Smooth muscle cell (in vitro differentiated cells): Measurements from ENCODE around the gene DHX58. TPM values are rescaled to one million over a fixed set of nuclear protein-coding genes. Genes with fewer than 3 reads are reported as not detected.

Source experiments
- DNase-seq: peaks from one replicate; lab custom pipeline; 2025; ENCODE audit not compliant: unreplicated experiment; lab: John Stamatoyannopoulos, UW
- H2AFZ ChIP-seq: fragments of 200-600 bp; sonication (generic); 2 replicates; pipeline ENCODE4 v1.6.0; 2016; ENCODE audit warnings: antibody characterized with exemption, low read depth, mild to moderate bottlenecking
- H3F3A ChIP-seq: fragments of 200-600 bp; sonication (generic); 2 replicates; pipeline ENCODE4 v1.6.0; 2017; ENCODE audit warnings: antibody characterized with exemption, low read depth
- H3K27ac ChIP-seq: fragments of 200-600 bp; sonication (generic); 2 replicates; pipeline ENCODE4 v1.5.1; 2016; ENCODE audit warnings: low read depth, mild to moderate bottlenecking
- H3K27me3 ChIP-seq: fragments of 200-600 bp; sonication (generic); 2 replicates; pipeline ENCODE4 v1.6.1; 2016; ENCODE audit warnings: low read depth, mild to moderate bottlenecking
- H3K36me3 ChIP-seq: fragments of 200-600 bp; sonication (generic); 2 replicates; pipeline ENCODE4 v1.5.1; 2016; ENCODE audit warnings: low read depth
- H3K4me1 ChIP-seq: fragments of 200-600 bp; sonication (generic); 2 replicates; pipeline ENCODE4 v1.5.1; 2016; ENCODE audit warnings: low read depth
- H3K4me2 ChIP-seq: fragments of 200-600 bp; sonication (generic); 2 replicates; pipeline ENCODE4 v1.6.0; 2016; ENCODE audit warnings: mild to moderate bottlenecking
- H3K4me3 ChIP-seq: fragments of 200-600 bp; sonication (generic); 2 replicates; pipeline ENCODE4 v1.5.1; 2016; ENCODE audit warnings: mild to moderate bottlenecking
- H3K79me2 ChIP-seq: fragments of 200-600 bp; sonication (generic); 2 replicates; pipeline ENCODE4 v1.6.0; 2016; ENCODE audit warnings: low read depth, mild to moderate bottlenecking
- H3K9ac ChIP-seq: fragments of 200-600 bp; sonication (generic); 2 replicates; pipeline ENCODE4 v1.6.0; 2016; ENCODE audit warnings: low read depth
- H3K9me3 ChIP-seq: fragments of 200-600 bp; sonication (generic); replicated peaks from 2 replicates; pipeline ENCODE4 v1.5.1; 2016; ENCODE audit warnings: low read depth
- H4K20me1 ChIP-seq: fragments of 200-600 bp; sonication (generic); 2 replicates; pipeline ENCODE4 v1.6.0; 2016; ENCODE audit warnings: low read depth
- WGBS: methylation state at CpG from one replicate; pipeline ENCODE4 v1.1.7; 2016; ENCODE audit warnings: low lambda C conversion rate; 5-methylcytosine and 5-hydroxymethylcytosine counted together
- polyA plus RNA-seq: library from polyadenylated mRNA; unstranded; fragments of >200 nt; fragmentation: Nextera tagmentation; extraction: Ambion mirVana; gene quantifications from 2 replicates; pipeline ENCODE4 v1.2.1, GENCODE V29; 2016
- total RNA-seq: library from RNA; depleted of rRNA; stranded (reverse); fragments of >200 nt; gene quantifications from 2 replicates; pipeline ENCODE4 v1.2.3, GENCODE V29; 2014
- TF ChIP-seq, protein P1 (sequence below): fragments of 200-600 bp; sonication (generic); IDR thresholded peaks from 2 replicates; pipeline ENCODE4 v1.5.1; 2017; ENCODE audit warnings: borderline replicate concordance, mild to moderate bottlenecking, antibody characterized with exemption; ENCODE audit not compliant: insufficient read depth, poor library complexity, severe bottlenecking

Gene DHX58
- total and polyA plus RNA-seq, 2 experiments from 2014 or later, result 1.0 TPM; not detected in 1

DNA sequence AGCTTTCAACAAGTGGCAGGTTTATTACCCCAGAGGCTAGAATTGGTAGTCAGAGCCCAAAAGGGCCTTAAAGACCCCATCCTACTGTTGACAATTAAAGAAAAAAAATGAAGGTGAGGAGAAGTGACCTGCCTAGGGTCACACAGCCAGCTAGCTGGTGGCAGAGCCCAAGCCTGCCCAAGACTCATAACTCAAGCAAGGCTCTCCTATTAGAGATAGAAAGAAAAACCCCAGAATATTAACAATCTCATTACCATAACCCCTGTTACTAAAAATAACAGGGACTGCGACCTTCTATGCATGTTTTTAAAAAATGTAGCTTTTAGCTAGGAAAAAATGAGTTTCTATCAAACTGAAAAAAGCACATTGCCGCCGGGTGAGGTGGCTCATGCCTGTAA is 24.1 kb upstream of the DHX58 start:
- Histone ChIP-seq H3K4me1 (peaks cover 8% of the 10 kb centered on the region), H3K79me2 (peaks cover 72% of the 10 kb centered on the region), H4K20me1 (peaks cover 97% of the 10 kb centered on the region), H3K27ac (no peak overlapping the region), H3K27me3 (no peaks in the 10 kb centered on the region), H2AFZ (no peak overlapping the region), H3K4me2 (no peak overlapping the region), H3K36me3 (no peaks in the 10 kb centered on the region), H3K4me3 (no peak overlapping the region), H3K9ac (no peak overlapping the region), H3F3A (peaks cover 13% of the 10 kb centered on the region), H3K9me3 (no peaks in the 10 kb centered on the region)
- 95% methylated on average over 3 of the region's 3 CpGs for WGBS
- DNase-seq, result no peak
- TF ChIP-seq, protein P1, sequence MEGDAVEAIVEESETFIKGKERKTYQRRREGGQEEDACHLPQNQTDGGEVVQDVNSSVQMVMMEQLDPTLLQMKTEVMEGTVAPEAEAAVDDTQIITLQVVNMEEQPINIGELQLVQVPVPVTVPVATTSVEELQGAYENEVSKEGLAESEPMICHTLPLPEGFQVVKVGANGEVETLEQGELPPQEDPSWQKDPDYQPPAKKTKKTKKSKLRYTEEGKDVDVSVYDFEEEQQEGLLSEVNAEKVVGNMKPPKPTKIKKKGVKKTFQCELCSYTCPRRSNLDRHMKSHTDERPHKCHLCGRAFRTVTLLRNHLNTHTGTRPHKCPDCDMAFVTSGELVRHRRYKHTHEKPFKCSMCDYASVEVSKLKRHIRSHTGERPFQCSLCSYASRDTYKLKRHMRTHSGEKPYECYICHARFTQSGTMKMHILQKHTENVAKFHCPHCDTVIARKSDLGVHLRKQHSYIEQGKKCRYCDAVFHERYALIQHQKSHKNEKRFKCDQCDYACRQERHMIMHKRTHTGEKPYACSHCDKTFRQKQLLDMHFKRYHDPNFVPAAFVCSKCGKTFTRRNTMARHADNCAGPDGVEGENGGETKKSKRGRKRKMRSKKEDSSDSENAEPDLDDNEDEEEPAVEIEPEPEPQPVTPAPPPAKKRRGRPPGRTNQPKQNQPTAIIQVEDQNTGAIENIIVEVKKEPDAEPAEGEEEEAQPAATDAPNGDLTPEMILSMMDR, result no peak

GRCh38 chr17:42135664-42136653 is 23.4 kb upstream of the DHX58 start:
- no peak for DNase-seq
- TF ChIP-seq, protein P1, result no peak
- no peak overlapping the region for H3K4me2 ChIP-seq
- H3K9me3 ChIP-seq, result no peaks in the 10 kb centered on the region
- 78% methylated on average over 15 of the region's 15 CpGs for WGBS
- H3K9ac ChIP-seq, result no peak overlapping the region
- H3K27ac ChIP-seq, result peak overlapping the region; percentile 22
- H3K36me3 ChIP-seq, result no peaks in the 10 kb centered on the region
- H3K4me3 ChIP-seq, result no peak overlapping the region
- H4K20me1 ChIP-seq, result peaks cover 97% of the 10 kb centered on the region
- H3F3A ChIP-seq, result peaks cover 11% of the 10 kb centered on the region
- no peaks in the 10 kb centered on the region for H3K27me3 ChIP-seq
- H3K79me2 ChIP-seq, result peaks cover 72% of the 10 kb centered on the region
- H3K4me1 ChIP-seq, result peaks cover 8% of the 10 kb centered on the region
- no peak overlapping the region for H2AFZ ChIP-seq

- peaks cover 8% of the 10 kb centered on the region for H3K4me1 ChIP-seq
- H3K36me3 ChIP-seq, result no peaks in the 10 kb centered on the region
- peaks cover 7% of the 10 kb centered on the region for H3F3A ChIP-seq
- no peak overlapping the region for H3K4me2 ChIP-seq
- H3K4me3 ChIP-seq, result no peak overlapping the region
- H3K27me3 ChIP-seq, result no peaks in the 10 kb centered on the region
- no peak for DNase-seq
- TF ChIP-seq, protein P1, result no peak
- 96% methylated on average over 6 of the region's 6 CpGs for WGBS
- H2AFZ ChIP-seq, result no peak overlapping the region
- peaks cover 99% of the 10 kb centered on the region for H4K20me1 ChIP-seq
- peak overlapping the region; percentile 22 for H3K27ac ChIP-seq
- no peaks in the 10 kb centered on the region for H3K9me3 ChIP-seq
- no peak overlapping the region for H3K9ac ChIP-seq
- peaks cover 74% of the 10 kb centered on the region for H3K79me2 ChIP-seq
Observed at GRCh38 chr17:42135151-42135550, 22.6 kb upstream of the DHX58 start.
